ENCODE results near the gene COL4A4.
"Not testable (repeated sequence)": the region's sequence is repeated elsewhere in the genome, so short reads cannot be mapped to it uniquely, and the experiment has no call there.

Gene COL4A4

DNA sequence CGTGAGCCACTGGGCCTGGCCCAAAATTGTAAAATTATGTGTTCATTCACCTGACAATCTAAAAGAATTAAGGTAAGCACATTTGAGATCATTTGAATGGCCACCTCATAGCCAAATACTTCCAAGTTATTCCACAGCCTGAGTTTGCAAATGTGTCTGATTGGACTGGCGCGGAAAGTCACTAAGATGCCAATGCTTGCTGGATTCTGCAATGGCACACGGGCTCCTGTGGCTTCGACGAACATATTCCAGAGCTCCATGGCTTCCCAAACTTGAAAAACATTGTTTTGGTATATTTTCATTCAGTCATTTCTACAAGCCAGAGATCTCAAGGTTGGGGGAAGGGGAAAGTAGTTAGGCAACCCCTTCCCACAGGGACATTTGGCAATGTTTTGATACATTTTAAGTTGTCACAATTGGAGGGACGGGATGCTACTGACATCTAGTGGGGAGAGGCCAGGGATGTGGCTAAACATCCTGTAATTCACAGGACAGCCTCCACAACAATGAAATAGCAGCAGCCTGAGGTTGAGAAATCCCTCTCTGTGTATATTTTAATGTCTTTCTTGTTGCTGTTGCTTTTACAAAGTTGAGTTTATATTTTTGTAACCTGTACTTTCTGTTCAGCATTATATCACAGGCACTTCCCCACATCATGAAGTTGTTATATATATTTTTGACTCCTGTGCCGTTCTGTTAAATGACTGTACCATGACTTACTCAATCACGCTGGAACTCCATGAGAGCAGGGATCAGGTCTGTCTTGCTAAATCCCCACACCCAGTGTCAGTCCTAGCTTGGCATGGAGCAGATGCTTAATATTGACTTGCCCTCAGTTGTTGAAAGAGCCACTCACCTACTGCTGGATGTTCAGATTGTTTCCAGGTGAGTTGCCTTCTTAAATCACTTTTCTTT, 56.9 kb downstream of the COL4A4 start:
- DNase-seq = peak; percentile 39

DNA sequence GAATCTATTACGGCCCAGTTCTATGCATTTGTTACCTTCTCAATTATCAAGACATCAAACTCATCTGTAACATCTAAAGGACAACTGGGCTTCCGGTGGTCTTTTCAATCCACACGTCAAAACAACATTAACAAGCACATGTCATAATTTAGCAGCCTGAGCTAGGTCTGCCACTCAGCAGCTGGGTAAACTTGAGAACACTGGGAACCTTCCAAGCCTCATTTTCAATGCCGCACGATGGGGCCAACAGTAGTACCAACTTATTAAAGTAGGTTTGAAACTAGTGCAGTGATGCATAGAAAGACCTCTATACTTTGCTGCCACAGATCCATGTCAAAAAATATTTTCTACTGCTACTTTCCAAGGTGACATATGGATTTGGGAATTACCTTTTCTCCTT, 60.4 kb downstream of the COL4A4 start:
- no peak for DNase-seq

DNA sequence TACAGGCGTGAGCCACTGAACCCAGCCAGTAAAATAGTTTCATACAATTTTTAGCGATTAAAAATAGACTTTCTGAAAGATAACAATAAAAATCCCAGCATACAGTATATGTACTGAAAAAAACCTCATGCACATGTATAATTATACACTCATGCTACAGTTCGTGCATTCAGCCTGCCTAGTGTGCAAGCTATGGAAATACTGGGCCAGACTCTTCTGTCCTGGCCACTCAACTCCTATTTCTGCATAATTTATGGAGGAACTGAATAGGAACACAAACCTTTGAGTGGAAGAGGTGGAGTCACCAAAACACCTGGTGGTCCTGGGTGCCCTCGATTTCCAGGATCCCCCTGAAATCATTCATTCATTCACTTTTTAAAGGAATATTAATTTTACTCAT, 64.7 kb downstream of the COL4A4 start:
- no peak for DNase-seq

DNA sequence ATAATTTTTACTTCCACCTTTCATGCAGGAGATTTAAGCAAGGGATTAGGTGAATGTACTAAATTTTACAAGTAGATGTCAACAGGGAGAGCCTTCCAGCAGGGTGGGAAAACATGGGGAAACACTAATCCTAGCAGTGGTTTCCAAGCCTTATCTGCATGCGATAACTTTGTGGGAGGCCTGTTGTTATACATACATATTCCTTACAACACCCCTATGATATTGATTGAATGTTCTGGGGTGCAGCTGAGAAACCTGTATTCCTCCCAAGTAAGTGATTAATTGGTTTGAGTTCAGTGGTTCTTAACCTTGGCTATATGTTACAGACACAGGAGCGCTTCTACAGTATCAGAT, 65.9 kb downstream of the COL4A4 start:
- no peak for DNase-seq

DNA sequence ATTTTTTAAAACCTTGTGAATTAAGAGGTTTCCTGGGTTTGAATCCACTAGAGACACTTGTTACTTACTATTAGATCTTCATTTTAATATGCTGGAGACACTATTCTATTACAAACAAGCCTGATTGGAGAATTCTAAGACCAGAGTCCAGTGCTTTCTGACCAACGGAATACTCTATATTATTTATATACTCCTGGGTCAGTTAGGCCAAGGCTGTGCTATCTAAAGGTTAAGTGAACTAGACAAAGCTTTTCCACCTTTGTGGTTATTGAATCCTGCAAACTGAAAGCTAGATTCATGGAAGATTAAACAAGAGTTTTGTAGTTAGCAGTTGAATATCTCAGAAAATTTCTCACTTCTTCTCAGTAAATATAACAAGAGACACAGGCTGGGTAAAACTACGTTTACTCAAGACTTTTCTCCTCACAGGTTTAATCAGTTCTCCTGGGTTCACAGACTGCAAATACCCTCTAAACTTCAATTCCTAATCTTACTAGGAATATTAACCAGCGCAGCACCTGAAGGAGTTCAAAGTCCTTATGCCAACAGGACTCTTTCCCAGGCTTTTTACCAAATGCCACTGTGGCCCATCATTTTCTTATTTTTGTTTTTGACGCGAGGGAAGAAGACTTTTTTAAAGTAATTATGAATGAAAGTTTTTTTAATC, 66.4 kb downstream of the COL4A4 start:
- no peak for DNase-seq

DNA sequence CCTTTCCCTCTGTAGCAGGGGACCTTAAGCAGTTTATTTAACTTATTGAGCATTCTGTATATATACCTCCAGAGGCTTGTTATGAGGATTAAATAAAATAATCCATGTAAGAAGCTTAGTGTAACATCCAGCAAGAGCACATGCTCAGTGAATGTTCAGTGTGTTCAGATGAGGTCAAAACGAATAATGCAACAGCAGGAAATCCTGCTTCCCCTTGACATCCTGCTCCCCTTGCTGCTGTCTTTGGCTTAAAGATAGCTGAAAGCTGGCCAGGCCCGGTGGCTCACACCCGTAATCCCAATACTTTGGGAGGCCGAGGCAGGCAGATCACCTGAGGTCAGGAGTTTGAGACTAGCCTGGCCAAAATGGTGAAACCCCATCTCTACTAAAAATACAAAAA, 68.7 kb downstream of the COL4A4 start:
- no peak for DNase-seq

DNA sequence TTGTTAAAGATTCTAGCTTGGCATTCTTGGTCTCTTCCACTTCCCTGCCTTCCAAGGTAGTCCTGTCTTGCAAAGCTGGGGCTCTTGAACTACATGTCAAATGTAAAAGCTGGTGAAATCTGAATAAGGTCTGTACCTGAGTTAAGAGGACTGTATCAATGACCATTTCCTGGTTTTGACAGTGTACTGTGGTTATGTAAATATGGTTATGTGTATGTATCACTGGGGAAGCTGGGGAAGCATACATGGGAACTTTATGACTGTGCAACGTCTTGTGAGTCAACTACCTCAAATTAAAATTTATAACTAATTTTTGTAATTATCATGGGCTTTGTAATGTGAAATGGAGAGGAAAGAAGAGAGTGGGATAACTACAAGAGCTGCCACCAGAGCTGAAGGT, 81.7 kb downstream of the COL4A4 start:
- no peak for DNase-seq

DNA sequence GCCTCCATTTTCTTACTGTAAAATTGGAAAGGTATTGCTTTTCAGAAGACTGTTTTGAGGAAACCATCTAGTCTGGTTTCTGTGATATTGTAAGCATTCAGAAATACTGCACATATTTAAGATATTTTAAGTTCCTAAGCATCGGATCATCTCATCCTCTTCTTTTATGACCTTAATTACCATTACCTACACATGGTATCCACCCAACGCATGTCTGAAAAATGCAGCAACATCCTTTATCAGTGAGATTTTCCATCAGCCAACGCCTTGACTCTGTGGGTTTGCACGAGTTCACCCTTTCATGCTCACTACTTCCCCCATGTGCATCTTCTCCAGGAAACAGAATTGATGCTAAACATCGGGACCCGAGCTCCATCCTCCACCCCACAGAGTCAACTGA, 84.3 kb downstream of the COL4A4 start:
- no peak for DNase-seq

DNA sequence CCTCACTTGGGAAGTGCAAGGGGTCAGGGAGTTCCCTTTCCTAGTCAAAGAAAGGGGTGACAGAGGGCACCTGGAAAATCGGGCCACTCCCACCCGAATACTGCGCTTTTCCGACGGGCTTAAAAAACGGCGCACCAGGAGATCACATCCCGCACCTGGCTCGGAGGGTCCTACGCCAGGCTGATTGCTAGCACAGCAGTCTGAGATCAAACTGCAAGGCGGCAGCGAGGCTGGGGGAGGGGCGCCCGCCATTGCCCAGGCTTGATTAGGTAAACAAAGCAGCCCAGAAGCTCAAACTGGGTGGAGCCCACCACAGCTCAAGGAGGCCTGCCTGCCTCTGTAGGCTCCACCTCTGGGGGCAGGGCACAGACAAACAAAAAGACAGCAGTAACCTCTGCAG, 98.9 kb downstream of the COL4A4 start:
- DNase-seq = not testable (repeated sequence)

DNA sequence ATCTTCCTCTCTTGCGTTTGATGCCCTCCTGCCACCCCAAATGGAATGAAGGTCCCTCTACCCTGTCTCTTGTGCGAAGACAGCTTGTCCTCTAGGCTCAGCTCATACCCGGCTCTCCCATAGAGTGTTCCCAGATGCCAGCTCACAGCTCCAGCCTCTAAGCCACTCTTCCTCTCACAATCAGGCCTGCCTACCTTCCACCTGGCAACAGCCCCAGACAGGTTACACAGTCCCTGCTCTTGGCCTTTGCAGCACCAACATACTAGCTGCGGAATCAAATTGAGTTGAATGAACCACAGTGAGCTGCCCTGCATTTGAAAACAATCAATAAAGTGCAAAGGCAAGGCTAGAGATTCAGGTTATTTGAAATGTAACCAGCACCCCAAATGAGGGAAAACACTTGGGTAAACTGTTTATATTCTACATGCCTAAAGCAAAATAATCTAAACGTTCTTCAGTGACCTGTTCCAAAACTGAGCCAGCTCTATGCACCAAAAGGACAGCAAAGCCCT, 105.1 kb downstream of the COL4A4 start:
- no peak for DNase-seq

DNA sequence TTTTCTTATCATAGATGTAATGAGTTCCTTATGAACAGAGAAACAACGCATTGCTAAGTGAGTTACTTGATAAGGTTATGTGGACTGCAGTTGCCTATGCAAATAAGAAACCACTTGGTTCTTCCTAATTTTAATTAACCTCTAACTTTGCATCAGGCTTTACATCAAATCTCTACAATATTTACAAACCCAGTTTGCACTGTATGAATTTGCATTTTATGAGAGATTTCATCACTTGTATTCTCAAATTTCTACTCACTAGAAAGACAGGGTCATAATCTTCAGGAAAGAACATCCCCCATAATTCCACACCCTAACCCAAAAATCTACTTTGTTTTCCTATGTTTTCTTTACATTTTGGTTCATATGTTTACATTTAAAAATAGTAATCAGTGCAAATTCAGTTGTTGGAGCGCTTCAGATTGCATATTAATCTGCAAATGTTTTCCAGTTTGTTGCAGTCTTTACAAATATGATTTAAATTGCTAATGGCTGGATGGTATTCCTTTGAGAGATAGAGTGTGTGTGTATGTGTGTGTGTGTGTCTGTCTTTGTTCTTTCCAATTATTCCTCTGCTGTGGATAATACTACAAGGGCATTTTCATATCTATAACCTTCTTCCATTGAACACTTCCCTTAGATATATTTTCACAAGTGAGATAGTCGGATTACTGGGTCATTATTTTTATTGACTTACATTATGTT, 106.1 kb downstream of the COL4A4 start:
- peak; percentile 82 for DNase-seq

DNA sequence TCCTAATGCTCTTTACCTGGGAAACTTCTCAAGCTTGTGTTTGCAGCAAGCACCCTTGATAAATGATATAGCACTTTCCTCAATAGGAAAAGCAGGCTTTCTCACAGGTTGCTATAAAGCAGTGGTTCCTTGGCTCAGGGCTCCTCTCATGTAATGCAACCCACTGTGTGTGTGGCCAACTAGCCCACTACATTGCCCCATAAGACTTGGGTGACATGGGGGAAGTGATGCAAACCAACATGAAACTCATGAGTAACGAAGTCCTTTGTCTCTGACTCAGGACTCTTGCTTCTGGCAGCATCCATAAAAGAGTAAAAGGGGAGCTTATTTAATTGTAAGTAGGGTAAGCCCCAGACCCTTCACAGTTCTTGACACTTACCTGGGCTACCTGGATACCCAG, 106.9 kb downstream of the COL4A4 start:
- DNase-seq = no peak

DNA sequence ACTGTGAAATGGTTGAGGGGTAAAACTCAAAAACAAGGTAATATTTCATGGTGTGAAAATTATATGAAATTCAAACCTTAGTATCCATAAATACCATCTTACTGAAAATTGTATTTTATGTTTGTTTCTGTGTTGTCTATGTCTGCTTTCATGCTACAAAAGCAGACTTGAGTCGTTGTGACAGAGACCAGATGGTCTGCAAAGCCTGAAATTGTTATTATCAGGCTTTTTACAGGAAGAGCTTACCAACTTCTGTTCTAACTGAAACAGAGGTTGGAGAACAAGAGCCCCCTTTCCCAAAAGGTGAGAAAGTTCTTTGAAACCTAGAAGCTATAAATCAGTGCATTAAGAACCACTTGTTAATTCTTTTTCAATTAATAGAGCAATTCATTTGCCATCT, 110.0 kb downstream of the COL4A4 start:
- DNase-seq = no peak

DNA sequence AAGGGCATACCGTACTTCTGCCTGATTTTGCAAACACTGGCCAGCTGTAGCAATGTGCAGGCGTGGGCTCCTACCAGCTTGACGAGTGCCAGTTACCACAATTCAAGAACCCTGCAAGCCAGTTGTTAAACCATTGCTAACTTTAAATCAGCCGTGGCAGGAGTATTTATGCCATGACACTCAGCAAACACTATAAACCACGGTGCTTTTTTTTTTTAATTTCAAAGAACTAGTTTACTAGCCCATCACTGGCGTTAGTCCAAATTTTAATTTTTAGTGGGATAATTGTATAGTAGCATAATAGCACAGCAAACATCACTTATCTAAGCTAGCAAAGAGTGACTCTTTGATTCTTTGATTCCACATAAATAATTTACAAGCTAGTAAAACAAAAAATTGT, 111.1 kb downstream of the COL4A4 start:
- no peak for DNase-seq

DNA sequence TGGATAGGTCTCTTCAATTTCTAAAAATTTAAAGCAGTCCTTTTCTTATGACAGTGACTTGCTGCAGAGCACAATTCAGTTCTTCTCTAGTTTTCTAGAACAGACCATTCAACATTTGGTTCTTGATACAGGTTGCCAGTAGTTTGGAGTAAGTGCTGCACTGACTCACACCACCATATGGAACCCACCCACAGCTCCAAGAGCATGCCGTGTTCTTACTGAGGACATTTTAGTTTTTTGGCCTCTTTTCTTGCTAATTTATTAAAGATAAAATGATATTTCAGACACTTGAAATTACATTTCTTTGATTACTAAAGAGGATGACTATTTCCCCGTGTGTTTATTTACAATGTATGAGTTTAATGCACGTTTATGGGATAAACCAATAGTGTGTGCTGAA, 120.0 kb downstream of the COL4A4 start:
- no peak for DNase-seq

DNA sequence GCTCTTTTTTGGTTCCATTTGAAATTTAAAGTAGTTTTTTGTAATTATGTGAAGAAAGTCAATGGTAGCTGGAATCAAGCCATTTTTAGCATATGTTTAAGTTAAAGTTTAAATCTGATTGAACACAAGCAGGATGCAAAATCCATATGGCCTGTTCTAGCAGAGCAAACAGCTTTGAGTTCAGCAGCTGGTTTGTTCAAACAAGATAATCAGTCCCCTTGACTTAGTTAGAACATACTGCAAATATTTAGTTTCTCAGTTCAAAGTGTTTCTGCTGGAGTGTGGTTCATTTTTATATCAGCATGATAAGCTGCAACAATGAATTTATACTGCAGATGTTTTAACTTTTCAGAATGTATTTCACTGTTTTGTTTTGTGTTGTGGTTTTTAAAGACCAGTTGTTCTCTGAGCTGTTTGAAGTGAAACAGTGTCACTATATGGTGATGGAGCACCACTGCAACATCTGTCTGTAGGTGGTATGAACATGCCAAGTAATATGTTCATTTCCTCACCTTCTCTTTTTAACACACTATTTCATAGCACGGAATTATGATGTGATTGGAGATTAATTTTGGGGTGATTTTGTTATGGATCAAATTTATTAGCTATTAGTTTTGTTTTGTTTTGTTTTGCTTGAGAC, 125.3 kb downstream of the COL4A4 start:
- DNase-seq = no peak

DNA sequence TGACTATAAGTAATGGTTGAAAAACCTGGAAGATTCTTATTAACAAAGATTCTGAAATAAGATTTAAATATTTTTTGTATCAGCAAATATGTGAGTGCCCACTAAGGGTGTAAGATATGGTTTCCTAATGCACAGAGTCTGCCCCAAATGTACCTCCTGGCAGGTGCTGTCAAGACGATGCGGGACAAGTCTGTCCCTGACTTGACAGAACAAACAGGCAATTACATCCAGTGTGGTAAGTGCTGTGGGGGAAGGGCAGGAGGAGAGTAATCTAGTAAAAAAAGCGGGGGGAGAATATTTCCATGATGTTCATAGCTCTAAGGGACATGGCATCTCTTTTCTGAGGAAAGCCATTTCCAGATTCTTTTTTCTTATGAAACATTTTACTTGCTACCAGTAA, 127.5 kb downstream of the COL4A4 start:
- no peak for DNase-seq

DNA sequence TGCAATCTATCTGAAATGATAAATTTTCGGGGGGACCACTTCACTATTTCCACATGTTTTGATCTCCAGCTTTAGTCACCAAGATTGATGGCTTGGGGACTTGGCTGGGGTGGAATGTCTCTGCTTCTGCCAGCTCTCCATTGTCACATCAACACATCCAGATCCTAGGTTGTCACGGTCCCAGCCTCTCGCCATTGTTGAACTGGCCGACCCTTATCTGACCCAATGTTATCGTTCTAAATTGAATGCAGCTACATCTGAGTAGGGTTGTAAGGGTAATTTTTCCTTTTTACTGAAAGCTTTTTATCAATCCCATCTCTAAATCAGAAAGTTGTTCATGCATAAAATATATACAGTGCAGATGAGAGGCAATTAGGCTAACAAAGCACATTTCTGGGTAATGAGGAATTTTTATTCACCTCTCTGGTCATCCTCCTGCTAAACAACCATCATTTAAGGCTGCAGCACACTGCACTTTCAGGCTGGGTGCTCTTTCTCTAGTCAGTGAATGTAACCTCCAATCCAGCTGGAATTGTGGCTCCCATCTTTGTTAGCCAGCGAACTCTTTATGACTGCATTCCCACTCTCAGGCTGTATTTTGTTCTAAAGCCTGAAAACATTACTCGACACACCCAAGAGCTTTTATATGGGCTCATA, 128.2 kb downstream of the COL4A4 start:
- DNase-seq = no peak

DNA sequence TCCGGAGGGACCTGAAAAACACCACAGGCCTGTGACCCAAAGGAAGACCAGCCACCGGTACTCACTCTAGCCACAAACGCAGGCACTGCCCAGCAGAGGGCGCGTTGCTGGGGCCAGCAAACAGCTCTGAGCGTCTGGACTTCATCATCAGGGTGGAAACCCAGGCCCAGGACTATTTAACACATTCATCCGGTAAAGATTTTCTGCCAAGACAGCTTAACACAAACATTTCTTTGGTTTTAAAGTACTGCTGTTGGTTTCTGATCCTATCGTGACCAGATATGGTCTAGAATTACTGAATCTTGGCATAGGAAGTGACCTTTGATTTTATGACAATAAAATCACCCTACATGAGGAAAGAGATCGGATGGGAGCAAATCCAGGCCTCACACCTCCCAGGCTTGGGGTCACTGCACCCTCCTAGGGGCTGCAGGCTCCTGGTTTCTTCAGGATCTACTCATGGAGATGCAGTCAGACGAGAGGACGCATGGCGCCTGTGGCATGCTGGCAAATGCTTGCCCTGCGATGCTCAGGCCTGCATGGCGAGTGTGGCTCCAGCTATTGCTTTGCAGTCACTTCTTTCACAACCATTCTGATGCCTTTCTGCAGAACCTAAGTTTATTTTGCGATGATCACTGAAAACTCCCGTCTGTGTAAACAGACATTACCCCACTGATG, 130.4 kb downstream of the COL4A4 start:
- DNase-seq = no peak

DNA sequence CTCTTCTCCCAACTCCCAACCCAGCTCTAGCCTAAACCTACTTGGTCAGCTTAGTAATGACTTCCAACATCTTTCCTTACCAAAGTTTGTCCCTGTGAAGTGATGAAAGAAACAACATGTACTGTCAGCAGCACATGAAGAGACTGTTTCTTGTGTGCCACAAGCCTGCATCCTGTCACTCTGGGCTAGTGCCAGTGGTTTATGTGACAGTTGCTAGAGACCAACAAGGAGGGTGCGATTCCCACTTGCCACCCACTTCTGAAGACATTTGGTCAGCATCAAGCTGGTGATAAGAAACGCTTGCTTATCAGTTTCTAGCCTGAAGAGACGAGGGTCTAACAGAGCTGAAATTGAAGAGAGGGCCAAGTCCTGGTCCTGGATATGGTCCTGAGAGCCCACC, 132.6 kb downstream of the COL4A4 start:
- DNase-seq = no peak

DNA sequence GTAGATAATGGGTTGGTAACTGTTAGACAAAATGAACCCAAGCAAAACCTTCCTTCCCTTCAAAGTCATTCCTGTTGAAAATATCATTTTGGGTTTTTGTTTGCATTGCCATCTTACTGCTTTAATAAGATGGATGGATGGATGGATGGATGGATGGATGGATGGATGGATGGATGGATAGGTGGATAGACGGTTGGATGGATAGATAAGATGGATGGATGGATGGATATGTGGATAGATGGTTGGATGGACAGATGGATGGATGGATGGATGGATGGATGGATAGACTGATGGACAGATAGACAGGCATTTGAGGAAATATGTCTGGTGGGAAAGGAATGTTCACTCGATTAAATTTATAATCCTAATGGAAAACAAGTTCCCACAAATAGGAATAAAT, 133.2 kb downstream of the COL4A4 start:
- DNase-seq = no peak
